ENCODE data around the gene NHS.
"Not testable (repeated sequence)": the region's sequence is repeated elsewhere in the genome, so short reads cannot be mapped to it uniquely, and the experiment has no call there.

Gene NHS

DNA sequence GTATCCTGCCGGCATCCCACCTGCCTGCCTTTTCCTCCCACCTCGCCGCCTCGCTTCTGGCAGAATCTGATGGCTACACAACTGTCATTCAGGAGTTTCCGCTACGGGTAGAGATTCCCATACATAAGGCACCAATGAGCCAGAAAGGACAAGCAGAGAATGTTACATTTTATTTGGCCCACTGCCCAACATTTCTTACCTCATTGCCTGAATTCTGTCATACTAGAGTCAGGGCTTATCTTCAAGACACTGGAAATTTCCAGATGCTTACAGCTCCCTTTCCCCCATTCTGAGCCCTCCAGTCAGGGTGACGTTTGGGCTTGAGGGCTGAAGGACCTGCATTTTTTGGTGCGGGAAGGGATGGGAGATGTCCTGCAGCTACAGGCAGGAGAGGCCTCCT, 113.0 kb downstream of the NHS start:
- no peak overlapping the region for H3K27ac ChIP-seq
- no peak for TF ChIP-seq CTCF (conservative IDR thresholded peaks at IDR 0.05)

DNA sequence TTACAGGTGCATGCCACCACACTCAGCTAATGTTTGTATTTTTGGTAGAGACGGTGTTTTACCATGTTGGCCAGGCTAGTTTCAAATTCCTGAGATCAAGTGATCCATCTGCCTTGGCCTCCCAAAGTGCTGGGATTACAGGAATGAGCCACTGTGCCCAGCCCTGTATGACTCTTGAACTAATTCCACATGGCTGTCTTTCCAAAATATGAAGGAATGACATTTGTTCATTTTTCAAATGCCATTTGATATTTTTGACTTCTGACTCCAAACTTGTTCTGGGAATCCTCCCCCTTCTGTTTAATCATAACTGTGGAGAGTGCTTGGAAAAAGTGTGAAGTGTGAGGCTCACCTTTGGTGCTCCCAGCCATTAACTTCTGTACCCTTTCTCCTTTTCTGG, 119.2 kb downstream of the NHS start:
- TF ChIP-seq CTCF (conservative IDR thresholded peaks at IDR 0.05), result no peak
- no peak overlapping the region for H3K27ac ChIP-seq

DNA sequence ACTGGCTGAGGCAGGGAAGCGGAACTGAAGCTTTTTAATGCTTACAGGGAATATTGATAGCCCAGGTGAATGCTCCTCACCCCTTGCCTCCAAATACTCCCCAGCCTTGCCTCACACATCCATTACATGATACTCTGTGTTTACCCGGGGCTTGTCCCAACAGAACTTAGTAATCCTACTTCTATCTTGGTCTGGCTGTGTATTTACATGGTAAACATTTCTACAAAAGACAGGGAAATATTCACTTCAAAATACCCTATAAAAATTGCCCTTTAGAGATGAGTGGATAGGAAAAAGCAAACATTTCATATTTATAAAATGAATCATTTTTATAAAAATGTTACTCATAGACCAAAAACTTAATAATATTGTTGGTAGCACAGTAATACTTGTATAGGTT, 120.1 kb downstream of the NHS start:
- H3K27ac ChIP-seq, result no peak overlapping the region
- TF ChIP-seq CTCF (conservative IDR thresholded peaks at IDR 0.05), result no peak

GRCh38 chrX:17496407-17496806, 121.4 kb downstream of the NHS start:
- TF ChIP-seq CTCF (conservative IDR thresholded peaks at IDR 0.05), result no peak
- no peak overlapping the region for H3K27ac ChIP-seq

GRCh38 chrX:17497193-17497592, 122.2 kb downstream of the NHS start:
- TF ChIP-seq CTCF (conservative IDR thresholded peaks at IDR 0.05), result no peak
- H3K27ac ChIP-seq, result no peak overlapping the region

DNA sequence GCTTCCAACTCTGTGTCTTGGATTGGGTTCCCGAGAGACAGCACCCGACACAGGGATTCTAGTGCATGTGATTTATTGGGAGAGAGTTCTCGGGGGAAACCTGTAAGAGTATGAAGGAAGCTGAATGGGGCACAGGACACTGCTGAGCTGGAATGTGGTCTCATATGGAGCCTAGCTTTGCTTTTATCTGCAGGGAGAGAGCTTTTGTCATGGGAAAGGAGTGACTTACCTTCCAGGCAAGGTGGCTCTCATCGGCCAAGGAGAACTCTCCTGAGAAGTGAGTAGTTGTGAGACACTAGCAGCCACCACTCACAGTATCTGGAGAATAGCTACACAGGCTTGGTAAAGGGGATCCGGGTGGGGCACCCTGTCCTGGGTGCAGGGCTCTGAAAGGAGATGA, 124.5 kb downstream of the NHS start:
- H3K27ac ChIP-seq, result no peak overlapping the region
- TF ChIP-seq CTCF (conservative IDR thresholded peaks at IDR 0.05), result no peak

GRCh38 chrX:17500145-17500579, 125.2 kb downstream of the NHS start:
- no peak for TF ChIP-seq CTCF (conservative IDR thresholded peaks at IDR 0.05)

DNA sequence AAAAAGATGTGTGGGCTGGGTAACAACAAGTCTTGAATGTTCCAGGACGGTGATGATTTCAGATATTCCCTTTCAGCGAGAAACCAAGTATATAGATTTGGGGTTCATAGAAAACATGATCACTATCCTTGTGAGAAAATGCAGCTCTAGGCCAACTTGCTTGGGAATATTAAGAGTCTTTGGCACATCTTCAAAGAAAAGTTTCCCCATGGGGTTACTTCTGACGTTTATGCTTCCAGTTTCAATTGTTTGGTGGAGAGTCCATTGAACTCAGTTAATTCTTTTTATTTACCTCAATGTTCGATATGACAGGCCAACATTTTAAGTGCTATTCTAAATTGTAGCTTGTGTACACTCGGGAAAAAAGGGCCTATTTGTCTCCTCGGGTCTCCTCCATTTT, 126.7 kb downstream of the NHS start:
- no peak for TF ChIP-seq CTCF (conservative IDR thresholded peaks at IDR 0.05)
- H3K27ac ChIP-seq, result no peak overlapping the region

More at GRCh38 chrX:17500145-17500579, 125.2 kb downstream of the NHS start:
- H3K27ac ChIP-seq, result no peak overlapping the region

- H3K27ac ChIP-seq, result not testable (repeated sequence)
Observed at GRCh38 chrX:17506352-17506751, 131.4 kb downstream of the NHS start.
